ENCODE results near the gene CCNY. TPM values are rescaled to one million over a fixed set of nuclear protein-coding genes. Genes with fewer than 3 reads are reported as not detected.

The CCNY gene
- total RNA-seq, 1 experiment from 2014 or later, result 62.2 TPM

- DNase-seq (ENCODE audit: low read depth, low spot score) (no peak), ATAC-seq (no peak)
- Histone ChIP-seq H3K9me3 (ENCODE audit: control insufficient read depth in 1 of 2, insufficient read depth in 1 of 2, low read depth in 1 of 2, low read length in 2 of 2) (no peaks in the 10 kb centered on the region), H2AFZ (ENCODE audit: low read depth, low read length, poor library complexity, severe bottlenecking) (no peak overlapping the region), H4K20me1 (ENCODE audit: insufficient read depth) (0 out of 2 replicates have a peak, but pooled peaks cover 3% of the 10 kb centered on the region), H3K9ac (ENCODE audit: low read length) (no peak overlapping the region), H3K36me3 (ENCODE audit: control insufficient read depth in 1 of 2, insufficient read depth in 2 of 2, low read length in 2 of 2) (no peaks in the 10 kb centered on the region), H3K27me3 (ENCODE audit: insufficient read depth, low read length) (no peaks in the 10 kb centered on the region), H3K4me3 (replicated peaks in 1 of 2; ENCODE audit: low read depth in 1 of 2, low read length in 2 of 2) (no peak overlapping the region), H3K27ac (ENCODE audit: low read depth, low read length) (no peak overlapping the region), H3K79me2 (ENCODE audit: insufficient read depth, low read length) (peaks cover 85% of the 10 kb centered on the region), H3K4me2 (ENCODE audit: low read length) (no peak overlapping the region), H3K9me2 (ENCODE audit: insufficient read depth) (no peaks in the 10 kb centered on the region), H3K4me1 (ENCODE audit: control insufficient read depth in 1 of 2, insufficient read depth in 2 of 2, low read length in 2 of 2) (peaks cover 6% of the 10 kb centered on the region in 2 experiments)
- ChIA-PET CTCF (no interaction called here), POLR2A (no interaction called here), RAD21 (ENCODE audit: low non-redundant PET in 1 of 2, low total read pairs in 2 of 2, uncharacterized antibody in 2 of 2, unreplicated experiment in 2 of 2) (no interaction called here)
- BruUV-seq (replicated peaks), result no TSS peak
- TF ChIP-seq FOSL1 (IDR thresholded peaks at IDR 0.05; ENCODE audit: low read depth), result no peak
- no peak for TF ChIP-seq MAX (IDR thresholded peaks at IDR 0.05)
- no peak for TF ChIP-seq CEBPB (IDR thresholded peaks at IDR 0.05; ENCODE audit: low read depth)
- no peak for TF ChIP-seq SIN3A (IDR thresholded peaks at IDR 0.05; ENCODE audit: low read depth)
- TF ChIP-seq SP1 (IDR thresholded peaks at IDR 0.05; ENCODE audit: low read depth), result no peak
- TF ChIP-seq TCF7L2 (IDR thresholded peaks at IDR 0.05; ENCODE audit: borderline replicate concordance, extremely low read depth, insufficient read depth, insufficient read length), result no peak
- TF ChIP-seq ZBTB33 (IDR thresholded peaks at IDR 0.05; ENCODE audit: extremely low read depth, insufficient replicate concordance, low read length), result no peak
- no peak for TF ChIP-seq EZH2phosphoT487 (IDR thresholded peaks at IDR 0.05; ENCODE audit: borderline replicate concordance)
- no peak for TF ChIP-seq SRF (IDR thresholded peaks at IDR 0.05; ENCODE audit: low read depth)
- TF ChIP-seq, protein P1, sequence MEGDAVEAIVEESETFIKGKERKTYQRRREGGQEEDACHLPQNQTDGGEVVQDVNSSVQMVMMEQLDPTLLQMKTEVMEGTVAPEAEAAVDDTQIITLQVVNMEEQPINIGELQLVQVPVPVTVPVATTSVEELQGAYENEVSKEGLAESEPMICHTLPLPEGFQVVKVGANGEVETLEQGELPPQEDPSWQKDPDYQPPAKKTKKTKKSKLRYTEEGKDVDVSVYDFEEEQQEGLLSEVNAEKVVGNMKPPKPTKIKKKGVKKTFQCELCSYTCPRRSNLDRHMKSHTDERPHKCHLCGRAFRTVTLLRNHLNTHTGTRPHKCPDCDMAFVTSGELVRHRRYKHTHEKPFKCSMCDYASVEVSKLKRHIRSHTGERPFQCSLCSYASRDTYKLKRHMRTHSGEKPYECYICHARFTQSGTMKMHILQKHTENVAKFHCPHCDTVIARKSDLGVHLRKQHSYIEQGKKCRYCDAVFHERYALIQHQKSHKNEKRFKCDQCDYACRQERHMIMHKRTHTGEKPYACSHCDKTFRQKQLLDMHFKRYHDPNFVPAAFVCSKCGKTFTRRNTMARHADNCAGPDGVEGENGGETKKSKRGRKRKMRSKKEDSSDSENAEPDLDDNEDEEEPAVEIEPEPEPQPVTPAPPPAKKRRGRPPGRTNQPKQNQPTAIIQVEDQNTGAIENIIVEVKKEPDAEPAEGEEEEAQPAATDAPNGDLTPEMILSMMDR (IDR thresholded peaks at IDR 0.05 in 2 of 3, conservative IDR thresholded peaks at IDR 0.05 in 1 of 3; ENCODE audit: borderline replicate concordance in 1 of 3, insufficient read depth in 1 of 3, low read depth in 2 of 3, low read length in 2 of 3), result no peak
- TF ChIP-seq JUND (IDR thresholded peaks at IDR 0.05), result no peak
- TF ChIP-seq, protein P2, sequence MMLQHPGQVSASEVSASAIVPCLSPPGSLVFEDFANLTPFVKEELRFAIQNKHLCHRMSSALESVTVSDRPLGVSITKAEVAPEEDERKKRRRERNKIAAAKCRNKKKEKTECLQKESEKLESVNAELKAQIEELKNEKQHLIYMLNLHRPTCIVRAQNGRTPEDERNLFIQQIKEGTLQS (IDR thresholded peaks at IDR 0.05), result no peak
- TF ChIP-seq EZH2 (IDR thresholded peaks at IDR 0.05), result no peak
- intact Hi-C loops (cut with micrococcal nuclease), result no loop called here
These were observed 22.7 kb downstream of the CCNY start for GRCh38 chr10:35359056-35359455.

Data from HCT116 (cell line).